GM12864 (cell line): ENCODE data around the gene ZNF18.
A peak's percentile ranks its signal among the peaks of the same experiment; 100 is the strongest.

Source experiments
- DNase-seq: peaks from one replicate; pipeline ENCODE4 v3.0.0-alpha.2; 2011; ENCODE audit warnings: low read depth
- H3K4me3 ChIP-seq: 2 replicates; pipeline ENCODE4 v1.5.1; 2011; ENCODE audit warnings: mild to moderate bottlenecking, low read depth, low read length, control low read depth
- TF ChIP-seq, protein P1 (sequence below): IDR thresholded peaks from 2 replicates; pipeline ENCODE4 v1.5.1; 2011; ENCODE audit warnings: low read depth, mild to moderate bottlenecking, moderate library complexity, low read length, control low read depth, inconsistent platforms; ENCODE audit errors: missing control alignments

ZNF18 gene, protein sequence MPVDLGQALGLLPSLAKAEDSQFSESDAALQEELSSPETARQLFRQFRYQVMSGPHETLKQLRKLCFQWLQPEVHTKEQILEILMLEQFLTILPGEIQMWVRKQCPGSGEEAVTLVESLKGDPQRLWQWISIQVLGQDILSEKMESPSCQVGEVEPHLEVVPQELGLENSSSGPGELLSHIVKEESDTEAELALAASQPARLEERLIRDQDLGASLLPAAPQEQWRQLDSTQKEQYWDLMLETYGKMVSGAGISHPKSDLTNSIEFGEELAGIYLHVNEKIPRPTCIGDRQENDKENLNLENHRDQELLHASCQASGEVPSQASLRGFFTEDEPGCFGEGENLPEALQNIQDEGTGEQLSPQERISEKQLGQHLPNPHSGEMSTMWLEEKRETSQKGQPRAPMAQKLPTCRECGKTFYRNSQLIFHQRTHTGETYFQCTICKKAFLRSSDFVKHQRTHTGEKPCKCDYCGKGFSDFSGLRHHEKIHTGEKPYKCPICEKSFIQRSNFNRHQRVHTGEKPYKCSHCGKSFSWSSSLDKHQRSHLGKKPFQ

DNA sequence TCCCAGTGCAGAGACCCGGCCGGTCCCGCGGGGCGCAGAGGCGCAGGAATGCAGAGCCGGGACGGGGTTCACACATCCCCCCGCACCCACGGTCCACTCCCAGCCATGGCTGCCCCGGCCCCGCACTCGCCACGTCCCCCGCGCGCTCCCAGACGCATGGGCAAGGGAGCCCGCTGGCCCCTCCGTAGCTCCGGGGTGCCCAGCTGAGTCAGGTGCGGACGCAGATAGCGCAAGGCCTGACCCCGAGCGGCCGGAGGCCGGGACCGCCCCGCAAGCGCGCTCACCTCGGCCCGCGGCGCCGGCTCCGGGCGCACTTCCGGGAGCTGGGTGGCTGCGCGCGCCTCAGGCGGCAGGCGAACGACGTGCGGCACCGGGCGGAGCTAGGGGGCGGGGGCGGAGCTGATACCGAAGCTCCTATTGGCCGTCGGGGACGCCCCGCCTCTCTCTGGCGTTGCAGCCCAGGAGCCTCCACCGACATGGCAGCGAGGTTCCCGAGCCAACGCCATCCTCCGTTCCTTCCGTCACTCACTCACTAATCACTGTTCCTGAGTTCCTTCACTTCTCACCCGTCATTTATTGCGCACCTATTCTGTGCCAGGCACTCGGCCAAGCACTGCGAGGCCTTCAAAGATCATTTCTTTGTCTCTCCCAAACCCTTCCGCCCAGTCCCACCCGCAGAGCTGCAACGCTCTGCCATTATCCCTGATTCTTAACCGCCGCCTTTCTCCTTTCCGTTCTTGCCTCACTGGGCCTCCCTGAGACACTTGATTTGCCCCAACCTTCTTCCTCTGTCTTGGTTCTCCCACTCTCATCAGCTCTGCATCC is at the start of gene ZNF18:
TSS of gene ZNF18 (minus strand) at position 329 of the 825 bp plus-strand sequence. CDS start 4,646 bp downstream, outside the sequence.
- TF ChIP-seq, protein P1, sequence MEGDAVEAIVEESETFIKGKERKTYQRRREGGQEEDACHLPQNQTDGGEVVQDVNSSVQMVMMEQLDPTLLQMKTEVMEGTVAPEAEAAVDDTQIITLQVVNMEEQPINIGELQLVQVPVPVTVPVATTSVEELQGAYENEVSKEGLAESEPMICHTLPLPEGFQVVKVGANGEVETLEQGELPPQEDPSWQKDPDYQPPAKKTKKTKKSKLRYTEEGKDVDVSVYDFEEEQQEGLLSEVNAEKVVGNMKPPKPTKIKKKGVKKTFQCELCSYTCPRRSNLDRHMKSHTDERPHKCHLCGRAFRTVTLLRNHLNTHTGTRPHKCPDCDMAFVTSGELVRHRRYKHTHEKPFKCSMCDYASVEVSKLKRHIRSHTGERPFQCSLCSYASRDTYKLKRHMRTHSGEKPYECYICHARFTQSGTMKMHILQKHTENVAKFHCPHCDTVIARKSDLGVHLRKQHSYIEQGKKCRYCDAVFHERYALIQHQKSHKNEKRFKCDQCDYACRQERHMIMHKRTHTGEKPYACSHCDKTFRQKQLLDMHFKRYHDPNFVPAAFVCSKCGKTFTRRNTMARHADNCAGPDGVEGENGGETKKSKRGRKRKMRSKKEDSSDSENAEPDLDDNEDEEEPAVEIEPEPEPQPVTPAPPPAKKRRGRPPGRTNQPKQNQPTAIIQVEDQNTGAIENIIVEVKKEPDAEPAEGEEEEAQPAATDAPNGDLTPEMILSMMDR: no peak
- peak; percentile 78 for DNase-seq
- peak within 1 kb of the TSS; percentile 95 for H3K4me3 ChIP-seq

DNA sequence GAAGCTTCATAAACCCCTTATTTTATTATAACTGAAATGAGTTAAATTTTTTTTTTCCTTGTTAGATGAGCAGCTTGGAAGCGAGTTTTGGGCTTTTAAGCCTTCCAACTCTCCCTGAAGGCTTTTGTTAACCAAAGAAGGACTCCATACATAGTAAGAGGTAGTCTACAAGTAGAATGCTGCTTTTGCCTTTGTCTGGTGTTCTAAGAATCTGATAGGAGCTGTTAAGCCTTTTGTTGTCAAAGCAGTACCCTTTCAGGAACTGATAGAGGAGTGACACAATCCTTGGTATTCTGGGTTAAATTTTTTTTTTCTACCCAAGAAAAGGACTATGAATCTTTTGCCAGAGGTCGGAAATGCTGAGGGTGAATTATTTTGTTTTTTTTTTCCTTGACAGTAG is 49.5 kb upstream of the ZNF18 start:
- TF ChIP-seq, protein P1: no peak
- DNase-seq: no peak
- no peak overlapping the region for H3K4me3 ChIP-seq

DNA sequence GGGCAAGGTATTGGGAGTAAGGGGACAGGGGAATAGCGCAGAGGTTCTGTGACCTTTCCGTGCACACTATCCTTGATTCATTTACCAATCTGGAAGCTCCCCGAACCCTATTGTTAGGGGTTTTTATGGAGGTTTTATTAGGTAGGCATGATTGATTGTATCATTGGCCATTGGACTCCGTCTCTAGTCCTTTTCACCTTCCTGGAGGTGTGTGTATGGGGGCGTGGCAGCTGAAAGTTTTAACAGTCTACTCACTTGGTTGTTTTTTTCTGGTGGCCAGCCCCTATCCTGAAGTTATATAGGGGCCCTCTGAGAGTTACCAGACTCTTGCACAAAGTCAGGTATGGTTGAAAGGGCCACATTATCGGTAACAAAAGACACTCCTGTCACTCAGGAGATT is 46.4 kb upstream of the ZNF18 start:
- H3K4me3 ChIP-seq: no peak overlapping the region
- TF ChIP-seq, protein P1: no peak
- no peak for DNase-seq

DNA sequence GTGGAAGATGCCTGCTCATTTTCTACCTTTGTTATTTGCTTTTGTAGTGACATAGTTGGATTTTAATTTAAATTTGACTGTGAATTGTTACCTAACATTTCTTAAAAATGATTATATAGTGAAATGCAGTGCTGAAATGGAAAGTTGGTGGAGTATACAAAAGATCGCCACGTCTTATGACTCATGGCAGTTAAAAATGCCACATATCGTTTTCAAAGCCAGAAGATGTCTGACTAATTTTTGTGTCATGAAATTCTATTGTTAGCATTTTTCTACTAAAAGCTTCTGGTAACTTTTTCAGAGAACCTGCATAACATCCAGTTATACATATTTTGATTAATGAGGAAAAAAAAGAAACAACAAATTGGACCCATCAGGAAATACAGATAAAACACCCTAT is 44.0 kb upstream of the ZNF18 start:
- no peak for DNase-seq
- TF ChIP-seq, protein P1: no peak
- H3K4me3 ChIP-seq: no peak overlapping the region

DNA sequence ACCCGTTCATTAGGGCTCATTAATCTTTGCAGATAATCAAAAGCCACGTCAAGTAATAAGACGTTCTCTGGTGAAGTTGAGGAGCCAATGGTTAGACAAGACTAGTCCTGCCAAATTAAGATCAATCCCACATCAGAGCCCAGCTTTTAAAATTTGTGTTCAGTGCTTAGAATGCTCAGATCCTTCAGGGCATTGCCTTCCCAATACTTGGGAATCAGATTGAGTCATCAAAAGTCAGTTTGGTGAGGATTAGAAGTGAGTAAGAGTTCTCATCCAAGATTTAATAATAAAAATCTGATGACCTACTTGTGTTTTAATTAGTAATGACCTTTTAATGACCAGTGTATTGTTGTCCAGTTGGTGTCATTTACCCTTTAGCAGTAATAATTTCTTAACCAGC is 43.2 kb upstream of the ZNF18 start:
- no peak overlapping the region for H3K4me3 ChIP-seq
- DNase-seq: no peak
- TF ChIP-seq, protein P1: no peak

DNA sequence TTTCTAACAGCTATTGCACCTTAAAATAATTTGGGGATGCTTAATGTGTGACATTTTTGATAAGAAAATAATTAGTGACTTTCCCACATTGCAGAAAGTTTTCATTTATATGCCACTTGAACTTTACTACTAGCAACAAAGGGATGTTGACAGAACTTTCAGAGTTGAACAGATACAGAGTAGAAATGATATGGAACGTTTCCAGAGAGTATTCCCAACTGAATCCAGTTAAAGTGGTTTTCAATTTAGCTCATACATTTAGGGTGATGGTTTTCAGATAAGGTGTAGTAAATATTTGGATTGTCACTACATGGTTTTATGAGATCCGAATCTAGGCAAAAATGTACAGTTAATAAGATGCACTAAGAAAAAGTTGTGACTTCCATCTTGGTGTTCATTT is 40.7 kb upstream of the ZNF18 start:
- no peak for DNase-seq
- no peak overlapping the region for H3K4me3 ChIP-seq
- TF ChIP-seq, protein P1: no peak
